Stimulated activated CD8-positive, alpha-beta memory T cell treated with anti-CD3 and anti-CD28 coated beads, Interleukin-12 subunit alpha, Interleukin-12 subunit beta, amount 100 ng/mL, for 4 hours (primary cell): Measurements from ENCODE around the gene ACSBG1.

Experiments
- DNase-seq: peaks from one replicate; pipeline ENCODE4 v3.0.0-alpha.2; 2020; ENCODE audit warnings: low read depth

ACSBG1 gene

GRCh38 chr15:78234515-78235040, at the start of gene ACSBG1:
TSS of gene ACSBG1 (minus strand) at chr15:78234565. CDS start at chr15:78234501, 64 bp downstream.
- DNase-seq = no peak

- no peak for DNase-seq
Measured at GRCh38 chr15:78282324-78282723, 48.0 kb upstream of the ACSBG1 start.

- DNase-seq = no peak
Measured at GRCh38 chr15:78280319-78281072, 46.1 kb upstream of the ACSBG1 start.

GRCh38 chr15:78276064-78276943, 41.9 kb upstream of the ACSBG1 start:
- no peak for DNase-seq

- no peak for DNase-seq
Measured at GRCh38 chr15:78274994-78275393, 40.6 kb upstream of the ACSBG1 start.

- DNase-seq = no peak
Measured at GRCh38 chr15:78272776-78273175, 38.4 kb upstream of the ACSBG1 start.

- no peak for DNase-seq
Measured at GRCh38 chr15:78272316-78272715, 38.0 kb upstream of the ACSBG1 start.

- no peak for DNase-seq
Measured at GRCh38 chr15:78266806-78267205, 32.4 kb upstream of the ACSBG1 start.

- no peak for DNase-seq
Measured at GRCh38 chr15:78266229-78266628, 31.9 kb upstream of the ACSBG1 start.

GRCh38 chr15:78265752-78266224, 31.4 kb upstream of the ACSBG1 start:
- DNase-seq = no peak

GRCh38 chr15:78265137-78265460, 30.7 kb upstream of the ACSBG1 start:
- DNase-seq = no peak

- DNase-seq = peak; percentile 48
Measured at GRCh38 chr15:78264304-78265136, 30.2 kb upstream of the ACSBG1 start, which contains the start of gene DNAJA4. TSS of gene DNAJA4 (plus strand) at chr15:78264562. CDS start at chr15:78264764, 202 bp downstream.

- no peak for DNase-seq
Measured at GRCh38 chr15:78263907-78264303, 29.5 kb upstream of the ACSBG1 start.

GRCh38 chr15:78263351-78263781, 29.0 kb upstream of the ACSBG1 start:
- DNase-seq = no peak

GRCh38 chr15:78261062-78261461, 26.7 kb upstream of the ACSBG1 start:
- DNase-seq = no peak

- no peak for DNase-seq
Measured at GRCh38 chr15:78260489-78260888, 26.1 kb upstream of the ACSBG1 start.

- no peak for DNase-seq
Measured at GRCh38 chr15:78259232-78259631, 24.9 kb upstream of the ACSBG1 start.

GRCh38 chr15:78257681-78258080, 23.3 kb upstream of the ACSBG1 start:
- DNase-seq = no peak

GRCh38 chr15:78256044-78256437, 21.7 kb upstream of the ACSBG1 start:
- no peak for DNase-seq

- no peak for DNase-seq
Measured at GRCh38 chr15:78255421-78256043, 21.2 kb upstream of the ACSBG1 start.

GRCh38 chr15:78251136-78251535, 16.8 kb upstream of the ACSBG1 start:
- DNase-seq = no peak
